Neuronal stem cell (in vitro differentiated cells): ENCODE data around the gene DCUN1D2.
"Not testable (repeated sequence)": the region's sequence is repeated elsewhere in the genome, so short reads cannot be mapped to it uniquely, and the experiment has no call there.

Source experiments
- DNase-seq: peaks from one replicate; pipeline ENCODE4 v3.0.0-alpha.2; 2013; ENCODE audit warnings: low spot score
- H2AFZ ChIP-seq: one replicate; pipeline ENCODE4 v1.6.1; 2013; ENCODE audit warnings: mild to moderate bottlenecking, low read length, inconsistent platforms
- H2AK5ac ChIP-seq: 2 replicates; pipeline ENCODE4 v1.6.1; 2013; ENCODE audit warnings: low read depth, mild to moderate bottlenecking, inconsistent platforms, low read length, moderate library complexity, mixed read lengths
- H2BK120ac ChIP-seq: 2 replicates; pipeline ENCODE4 v1.6.1; 2013; ENCODE audit warnings: low read depth, mild to moderate bottlenecking, inconsistent platforms, low read length, moderate library complexity, mixed read lengths
- H2BK12ac ChIP-seq: one replicate; pipeline ENCODE4 v1.6.1; 2013; ENCODE audit warnings: low read length, inconsistent platforms
- H2BK15ac ChIP-seq: 2 replicates; pipeline ENCODE4 v1.6.1; 2013; ENCODE audit warnings: mild to moderate bottlenecking, low read length, inconsistent platforms, mixed read lengths
- H2BK5ac ChIP-seq: one replicate; pipeline ENCODE4 v1.6.1; 2013; ENCODE audit warnings: inconsistent platforms, mild to moderate bottlenecking, low read length, moderate library complexity
- H3K14ac ChIP-seq: one replicate; pipeline ENCODE4 v1.6.1; 2013; ENCODE audit warnings: low read length, inconsistent platforms
- H3K18ac ChIP-seq: 2 replicates; pipeline ENCODE4 v1.6.1; 2013; ENCODE audit warnings: low read length, inconsistent platforms
- H3K23ac ChIP-seq: 2 replicates; pipeline ENCODE4 v1.6.1; 2013; ENCODE audit warnings: low read depth, mild to moderate bottlenecking, mixed read lengths, low read length, inconsistent platforms; ENCODE audit not compliant: poor library complexity
- H3K27ac ChIP-seq: replicated peaks from 3 replicates; pipeline ENCODE4 v1.5.1; 2013; ENCODE audit warnings: low read length, inconsistent platforms
- H3K27me3 ChIP-seq, 3 experiments: 2 replicates each; pipeline ENCODE4 v1.6.1; 2013; ENCODE audit warnings: low read length in 3 of 3, mild to moderate bottlenecking in 2 of 3, inconsistent platforms in 1 of 3, low read depth in 1 of 3, mixed read lengths in 1 of 3, moderate library complexity in 1 of 3; ENCODE audit not compliant: control insufficient read depth in 3 of 3, insufficient read depth in 3 of 3
- H3K36me3 ChIP-seq, 2 donors: replicated peaks in 1 of 2; 2 replicates each; pipeline ENCODE4 v1.6.1; 2013; ENCODE audit warnings: low read length in 2 of 2; ENCODE audit not compliant: control insufficient read depth in 2 of 2, insufficient read depth in 2 of 2
- H3K4ac ChIP-seq: 2 replicates; pipeline ENCODE4 v1.6.1; 2013; ENCODE audit warnings: inconsistent platforms, mild to moderate bottlenecking, low read length, moderate library complexity
- H3K4me1 ChIP-seq, 2 donors: 1 replicate in 1 of 2; 2 replicates in 1 of 2; pipeline ENCODE4 v1.6.1; 2013; ENCODE audit warnings: low read length in 2 of 2, low read depth in 1 of 2; ENCODE audit not compliant: control insufficient read depth in 2 of 2, insufficient read depth in 1 of 2
- H3K4me2 ChIP-seq: one replicate; pipeline ENCODE4 v1.6.1; 2013; ENCODE audit warnings: mild to moderate bottlenecking, low read length, inconsistent platforms; ENCODE audit not compliant: insufficient read depth, poor library complexity, severe bottlenecking
- H3K4me3 ChIP-seq, 2 donors: 2 replicates each; pipeline ENCODE4 v1.5.1; 2013; ENCODE audit warnings: low read length in 2 of 2, mild to moderate bottlenecking in 2 of 2, inconsistent platforms in 1 of 2, moderate library complexity in 1 of 2
- H3K79me1 ChIP-seq: one replicate; pipeline ENCODE4 v1.6.1; 2013; ENCODE audit warnings: low read depth, mild to moderate bottlenecking, inconsistent platforms, low read length, moderate library complexity
- H3K9ac ChIP-seq: one replicate; pipeline ENCODE4 v1.6.1; 2013; ENCODE audit warnings: mild to moderate bottlenecking, low read depth, low read length, inconsistent platforms; ENCODE audit not compliant: poor library complexity
- H3K9me3 ChIP-seq, 2 donors: replicated peaks in 1 of 2; 2 replicates each; pipeline versions ENCODE3 to v1.6.1; 2013; ENCODE audit warnings: low read length in 2 of 2, mild to moderate bottlenecking in 2 of 2, inconsistent platforms in 1 of 2, low read depth in 1 of 2, mixed read lengths in 1 of 2, moderate library complexity in 1 of 2; ENCODE audit not compliant: control insufficient read depth in 2 of 2, insufficient read depth in 1 of 2
- H4K8ac ChIP-seq: one replicate; pipeline ENCODE4 v1.6.1; 2013; ENCODE audit warnings: low read depth, mild to moderate bottlenecking, inconsistent platforms, low read length, moderate library complexity
- H4K91ac ChIP-seq: one replicate; pipeline ENCODE4 v1.6.1; 2013; ENCODE audit warnings: low read length, low read depth, mild to moderate bottlenecking, inconsistent platforms; ENCODE audit not compliant: poor library complexity
- WGBS, 2 donors: extraction: QIAGEN DNeasy Blood & Tissue Kit; methylation state at CpG; one replicate each; pipeline ENCODE4 v1.1.7; 2013; ENCODE audit warnings: missing lambda C conversion rate in 2 of 2, mixed read lengths in 1 of 2; ENCODE audit not compliant: insufficient read length in 2 of 2, insufficient replicate concordance in 1 of 2; ENCODE audit errors: extremely low coverage in 2 of 2; 5-methylcytosine and 5-hydroxymethylcytosine counted together

DCUN1D2 gene

DNA sequence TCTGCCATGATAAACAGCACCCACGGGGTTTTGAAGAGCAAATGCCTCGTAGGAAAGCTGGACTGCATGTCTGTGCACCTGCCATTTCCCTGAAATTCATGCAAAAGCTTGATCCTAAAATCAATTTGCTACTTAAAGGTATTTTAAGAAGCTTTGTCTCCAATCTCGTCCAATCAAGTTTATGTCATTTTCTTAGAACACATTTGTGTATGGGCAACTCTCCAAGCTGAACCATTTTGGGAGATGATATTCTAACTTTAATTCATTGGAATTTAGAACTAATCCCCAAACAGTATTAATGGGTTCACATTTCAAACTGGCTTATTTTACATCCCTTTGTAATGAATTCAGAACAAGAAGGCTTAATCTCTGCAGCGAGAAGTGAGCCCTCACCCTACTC, 38.0 kb downstream of the DCUN1D2 start:
- peaks cover 19 to 55% of the 10 kb centered on the region in 2 donors for H3K36me3 ChIP-seq
- H2BK5ac ChIP-seq, result no peak overlapping the region
- H2AFZ ChIP-seq, result no peak overlapping the region
- H3K9ac ChIP-seq, result no peak overlapping the region
- no peak overlapping the region for H4K8ac ChIP-seq
- H3K9me3 ChIP-seq, result peaks cover under 1 to 2% of the 10 kb centered on the region in 2 donors
- no peak overlapping the region for H4K91ac ChIP-seq
- no peak overlapping the region for H3K4me3 ChIP-seq
- no peak overlapping the region for H2AK5ac ChIP-seq
- no peak overlapping the region for H3K23ac ChIP-seq
- H2BK15ac ChIP-seq, result no peak overlapping the region
- no peak overlapping the region for H2BK12ac ChIP-seq
- H3K18ac ChIP-seq, result no peak overlapping the region
- no peak overlapping the region for H2BK120ac ChIP-seq
- no peak overlapping the region for H3K4ac ChIP-seq
- H3K14ac ChIP-seq, result no peak overlapping the region
- no peak for DNase-seq
- H3K4me2 ChIP-seq, result no peak overlapping the region
- H3K27ac ChIP-seq, result no peak overlapping the region
- peaks cover 6 to 7% of the 10 kb centered on the region in 2 donors for H3K4me1 ChIP-seq
- WGBS, 2 donors, result no CpG with 5 or more reads among the region's 4 CpGs
- no peaks in the 10 kb centered on the region for H3K27me3 ChIP-seq
- H3K79me1 ChIP-seq, result no peaks in the 10 kb centered on the region

DNA sequence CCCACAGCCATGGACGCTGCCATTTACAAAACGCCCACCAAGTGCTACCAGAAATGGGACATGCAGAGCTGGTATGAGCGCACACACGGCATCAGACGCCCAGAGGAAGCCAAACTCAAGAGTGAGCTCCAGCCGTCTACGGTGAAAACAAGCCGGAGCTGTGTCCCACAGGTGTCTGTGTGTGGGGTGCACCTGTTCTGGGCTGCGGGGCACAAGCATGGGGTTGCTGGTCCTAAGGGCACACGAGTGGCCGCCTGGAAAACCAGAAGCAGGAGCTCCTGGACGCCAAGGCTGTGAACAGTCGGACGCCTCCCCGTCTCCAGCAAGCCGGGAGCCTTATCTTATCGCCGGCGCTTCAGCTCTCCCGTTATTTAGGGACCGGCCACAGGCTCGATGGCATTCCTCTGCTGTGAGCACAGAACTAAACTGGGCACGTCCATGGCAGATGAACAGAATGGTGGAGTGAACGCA, 38.5 kb downstream of the DCUN1D2 start:
- H4K91ac ChIP-seq, result no peak overlapping the region
- no peak overlapping the region for H2BK15ac ChIP-seq
- no peak overlapping the region for H3K27ac ChIP-seq
- H3K79me1 ChIP-seq, result no peaks in the 10 kb centered on the region
- H2BK5ac ChIP-seq, result no peak overlapping the region
- peaks cover 6 to 7% of the 10 kb centered on the region in 2 donors for H3K4me1 ChIP-seq
- no peak overlapping the region for H3K23ac ChIP-seq
- DNase-seq, result no peak
- no peak overlapping the region for H4K8ac ChIP-seq
- no peaks in the 10 kb centered on the region for H3K27me3 ChIP-seq
- H2BK12ac ChIP-seq, result no peak overlapping the region
- no peak overlapping the region for H3K18ac ChIP-seq
- WGBS, 2 donors, result no CpG with 5 or more reads among the region's 24 CpGs
- H3K4ac ChIP-seq, result no peak overlapping the region
- H3K4me3 ChIP-seq, result no peak overlapping the region
- H3K4me2 ChIP-seq, result no peak overlapping the region
- no peak overlapping the region for H3K14ac ChIP-seq
- H3K9ac ChIP-seq, result no peak overlapping the region
- H3K36me3 ChIP-seq, result peaks cover 22 to 55% of the 10 kb centered on the region in 2 donors
- H2AK5ac ChIP-seq, result no peak overlapping the region
- no peak overlapping the region for H2AFZ ChIP-seq
- H3K9me3 ChIP-seq, result peaks cover 4% of the 10 kb centered on the region in 2 donors
- H2BK120ac ChIP-seq, result peak overlapping the region; percentile 26

DNA sequence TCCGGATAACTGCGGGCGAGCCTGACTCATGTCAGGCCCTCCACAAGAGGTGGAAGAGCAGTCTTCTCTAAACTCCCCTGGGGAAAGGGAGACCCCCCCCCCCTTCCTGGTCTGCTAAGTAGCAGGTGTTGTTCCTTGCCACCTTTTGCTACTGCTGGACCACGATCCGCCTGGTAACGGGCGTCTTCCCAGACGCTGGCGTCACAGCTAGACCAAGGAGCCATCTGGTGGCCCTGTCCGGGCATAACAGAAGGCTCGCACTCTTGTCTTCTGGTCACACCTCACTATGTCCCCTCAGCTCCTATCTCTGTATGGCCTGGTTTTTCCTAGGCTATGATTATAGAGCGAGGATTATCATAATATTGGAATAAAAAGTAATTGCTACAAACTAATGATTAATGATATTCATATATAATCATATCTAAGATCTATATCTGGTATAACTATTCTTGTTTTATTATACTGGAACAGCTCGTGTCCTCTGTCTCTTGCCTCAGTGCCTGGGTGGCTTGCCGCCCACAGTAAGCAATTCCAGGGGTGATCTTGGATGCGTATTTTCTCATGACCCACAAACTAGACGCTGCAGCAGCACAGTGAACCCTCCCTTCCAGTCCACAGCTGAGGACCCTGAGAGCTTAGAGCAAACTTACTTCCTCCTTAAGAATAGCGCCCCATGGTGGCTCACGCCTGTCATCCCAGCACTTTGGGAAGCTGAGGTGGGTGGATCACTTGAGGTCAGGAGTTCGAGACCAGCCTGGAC, 39.5 kb downstream of the DCUN1D2 start:
- H3K9ac ChIP-seq, H3K4me1 ChIP-seq, H3K79me1 ChIP-seq, H3K4ac ChIP-seq, H2AFZ ChIP-seq, H2BK120ac ChIP-seq, H4K91ac ChIP-seq, H2BK15ac ChIP-seq, H3K18ac ChIP-seq, H3K4me2 ChIP-seq, DNase-seq, H3K27ac ChIP-seq, H3K27me3 ChIP-seq, H3K14ac ChIP-seq, H3K9me3 ChIP-seq, H2AK5ac ChIP-seq, H4K8ac ChIP-seq, H3K4me3 ChIP-seq, H2BK5ac ChIP-seq, H3K23ac ChIP-seq, H2BK12ac ChIP-seq: not testable (repeated sequence)
- H3K36me3 ChIP-seq, result peaks cover 18 to 50% of the 10 kb centered on the region in 2 donors
- no CpG with 5 or more reads among the region's 19 CpGs for WGBS, 2 donors

DNA sequence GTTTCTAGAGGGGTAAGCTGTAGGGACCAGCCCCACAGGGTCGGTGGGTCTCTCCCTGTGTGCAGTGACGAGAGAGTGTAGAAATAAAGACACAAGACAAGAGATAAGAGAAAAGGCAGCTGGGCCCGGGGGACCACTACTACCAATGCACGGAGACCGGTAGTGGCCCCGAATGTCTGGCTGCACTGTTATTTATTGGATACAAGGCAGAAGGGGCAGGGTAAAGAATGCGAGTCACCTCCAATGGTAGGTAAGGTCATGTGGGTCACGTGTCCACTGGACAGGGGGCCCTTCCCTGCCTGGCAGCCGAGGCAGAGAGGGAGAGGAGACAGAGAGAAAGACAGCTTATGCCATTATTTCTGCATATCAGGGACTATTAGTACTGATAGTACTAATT, 40.2 kb downstream of the DCUN1D2 start:
- not testable (repeated sequence) for H3K4ac ChIP-seq, H3K9ac ChIP-seq, H3K9me3 ChIP-seq, H3K14ac ChIP-seq, H3K18ac ChIP-seq, H3K27ac ChIP-seq, H2BK120ac ChIP-seq, H3K4me2 ChIP-seq, H2AFZ ChIP-seq, DNase-seq, H3K4me1 ChIP-seq, H2BK12ac ChIP-seq, H3K23ac ChIP-seq, H4K91ac ChIP-seq, H2AK5ac ChIP-seq, H3K27me3 ChIP-seq, H2BK5ac ChIP-seq, H2BK15ac ChIP-seq, H4K8ac ChIP-seq, H3K79me1 ChIP-seq, H3K4me3 ChIP-seq
- no CpG with 5 or more reads among the region's 9 CpGs for WGBS, 2 donors
- peaks cover 15 to 43% of the 10 kb centered on the region in 2 donors for H3K36me3 ChIP-seq
